Suprapubic skin (tissue), 2 donors: Measurements from ENCODE around the gene PLAGL2.

ENCODE experiments used
- EP300 ChIP-seq: sonication (generic); formaldehyde crosslinking; IDR thresholded peaks from one replicate; pipeline ENCODE4 v1.6.1; 2017; ENCODE audit warnings: antibody characterized with exemption
- POLR2A ChIP-seq, 2 donors: fragments of 450-650 bp; IDR thresholded peaks; one replicate each; pipeline ENCODE4 v1.6.1; 2017; ENCODE audit warnings: antibody characterized with exemption in 2 of 2, mild to moderate bottlenecking in 2 of 2, moderate library complexity in 2 of 2

DNA sequence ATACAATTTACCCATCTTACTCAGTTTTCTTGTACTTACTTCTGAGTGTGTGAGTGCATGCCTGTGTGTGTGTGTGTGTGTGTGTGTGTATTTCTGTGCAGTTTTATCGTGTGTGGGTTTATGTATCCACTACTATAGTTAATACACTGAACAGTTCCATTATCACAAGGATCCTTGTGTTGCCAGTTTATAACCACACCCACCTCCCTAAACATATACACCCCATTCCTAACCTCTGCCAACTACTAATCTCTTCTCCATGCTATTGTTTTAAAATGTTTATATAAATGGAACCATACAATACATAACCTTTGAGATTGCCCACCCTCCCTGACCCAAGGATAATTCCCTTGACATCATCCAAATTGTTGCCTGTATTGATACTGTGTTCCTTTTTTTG is 18.8 kb upstream of the PLAGL2 start:
- no peak for TF ChIP-seq POLR2A (IDR thresholded peaks at IDR 0.05)
- TF ChIP-seq EP300, result no peak
